K562 (cell line): ENCODE results near the gene SERP1. TPM values are rescaled to one million over a fixed set of nuclear protein-coding genes. Genes with fewer than 3 reads are reported as not detected.

Experiments used
- ATAC-seq: fragments of 200-7000 bp; cut with Tn5 transposase; 3 replicates; pipeline ENCODE4 v1.9.1; 2020; ENCODE audit warnings: moderate library complexity
- Bru-seq: library from RNA; stranded (reverse); fragments of 400-500 nt; gene quantifications from one replicate; lab custom pipeline; 2021; lab: Mats Ljungman, UMichigan
- BruChase-seq, 2 experiments: library from RNA; stranded (reverse); fragments of 400-500 nt; gene quantifications; one replicate each; lab custom pipeline; 2021; lab: Mats Ljungman, UMichigan
- BruUV-seq: library from RNA; stranded (reverse); fragments of 400-500 nt; replicated peaks from 2 replicates; lab custom pipeline; 2021; lab: Mats Ljungman, UMichigan
- CTCF ChIA-PET: fragments of 300-600 bp; formaldehyde crosslinking; extraction: SDS; loops from one replicate; lab custom pipeline; 2021; ENCODE audit warnings: low intra/inter-chr PET ratio; lab: Yijun Ruan, JAX
- POLR2A ChIA-PET: fragments of 300-600, 350-650 bp; sonication (Branson Sonifier 250); formaldehyde crosslinking; extraction: SDS; loops from one replicate; lab custom pipeline; 2021; ENCODE audit warnings: antibody characterized with exemption, inconsistent platforms; lab: Yijun Ruan, JAX
- DNase-seq, 4 experiments: peaks; one replicate each; pipeline versions ENCODE4 v3.0.0 to v3.0.0-alpha.2; 2011 to 2018; ENCODE audit warnings: low spot score in 3 of 4, mixed read lengths in 3 of 4; ENCODE audit errors: extremely low read depth in 1 of 4
- FAIRE-seq: peaks from 2 replicates; lab custom pipeline; 2011; peaks lifted over from hg19 to GRCh38; lab: Jason Lieb, UNC
- H2AFZ ChIP-seq: 2 replicates; pipeline ENCODE4 v1.6.0; 2011; ENCODE audit warnings: low read depth, low read length, control low read depth, inconsistent platforms
- H3K27ac ChIP-seq: fragments of 200-600 bp; 3 replicates; pipeline ENCODE4 v1.8.0; 2011; ENCODE audit warnings: low read depth, mild to moderate bottlenecking, control low read depth, inconsistent platforms, low read length, moderate library complexity, mixed read lengths; ENCODE audit errors: extremely low read depth
- H3K27me3 ChIP-seq, 2 experiments: fragments of 300-600 bp in 1 of 2; 2 replicates in 1 of 2; 3 replicates in 1 of 2; pipeline versions ENCODE4 v1.6.0 to v1.8.0; 2011; ENCODE audit warnings: inconsistent platforms in 2 of 2, low read length in 2 of 2, mild to moderate bottlenecking in 1 of 2, mixed read lengths in 1 of 2, moderate library complexity in 1 of 2; ENCODE audit not compliant: control insufficient read depth in 2 of 2, insufficient read depth in 2 of 2
- H3K36me3 ChIP-seq: fragments of 300-600 bp; 3 replicates; pipeline ENCODE4 v1.8.0; 2011; ENCODE audit warnings: mild to moderate bottlenecking, low read length, inconsistent platforms; ENCODE audit not compliant: control insufficient read depth, insufficient read depth
- H3K4me1 ChIP-seq, 2 experiments: fragments of 200-600 bp in 1 of 2; replicated peaks in 1 of 2; 2 replicates in 1 of 2; 3 replicates in 1 of 2; pipeline versions ENCODE4 v1.5.1 to v1.8.0; 2011; ENCODE audit warnings: inconsistent platforms in 2 of 2, low read length in 2 of 2, mild to moderate bottlenecking in 1 of 2, mixed read lengths in 1 of 2, moderate library complexity in 1 of 2; ENCODE audit not compliant: control insufficient read depth in 2 of 2, insufficient read depth in 2 of 2
- H3K4me2 ChIP-seq: 2 replicates; pipeline ENCODE4 v1.6.1; 2011; ENCODE audit warnings: low read length, control low read depth, inconsistent platforms, mixed read lengths; ENCODE audit not compliant: insufficient read depth
- H3K4me3 ChIP-seq: fragments of 200-600 bp; sonication (generic), shearing (Covaris generic); 2 replicates; pipeline ENCODE4 v1.5.1; 2016; ENCODE audit warnings: control low read depth, inconsistent platforms
- H3K79me2 ChIP-seq: fragments of 200-600 bp; 3 replicates; pipeline ENCODE4 v1.8.0; 2011; ENCODE audit warnings: low read length, inconsistent platforms; ENCODE audit not compliant: control insufficient read depth, insufficient read depth
- H3K9ac ChIP-seq, 2 experiments: 2 replicates each; pipeline versions ENCODE4 v1.6.0 to v1.6.1; 2011; ENCODE audit warnings: low read depth in 2 of 2, low read length in 2 of 2, control low read depth in 1 of 2, inconsistent platforms in 1 of 2, mild to moderate bottlenecking in 1 of 2, mixed read lengths in 1 of 2; ENCODE audit not compliant: insufficient read depth in 1 of 2
- H3K9me1 ChIP-seq: one replicate; pipeline ENCODE4 v1.6.0; 2011; ENCODE audit warnings: inconsistent platforms, mild to moderate bottlenecking, low read length, moderate library complexity; ENCODE audit not compliant: control insufficient read depth, insufficient read depth
- H3K9me3 ChIP-seq: replicated peaks from 2 replicates; pipeline ENCODE4 v1.5.1; 2011; ENCODE audit warnings: low read depth, low read length, inconsistent platforms; ENCODE audit not compliant: control insufficient read depth, insufficient read depth
- H4K20me1 ChIP-seq: replicated peaks from 2 replicates; pipeline ENCODE4 v1.6.1; 2011; ENCODE audit warnings: low read length, inconsistent platforms, mixed read lengths; ENCODE audit not compliant: control insufficient read depth, insufficient read depth
- BCLAF1 ChIP-seq, 2 experiments: fragments of 450-650 bp in 1 of 2; IDR thresholded peaks; 2 replicates each; pipeline ENCODE4 v1.6.1; 2011 to 2017; ENCODE audit warnings: low read depth in 2 of 2, antibody characterized with exemption in 1 of 2, borderline replicate concordance in 1 of 2, low read length in 1 of 2, mild to moderate bottlenecking in 1 of 2, mixed read lengths in 1 of 2; ENCODE audit not compliant: control insufficient read depth in 1 of 2
- CBFA2T3 ChIP-seq: fragments of 450-650 bp; IDR thresholded peaks from 2 replicates; pipeline ENCODE4 v1.6.1; 2017
- RBM14 ChIP-seq: fragments of 200-400 bp; formaldehyde crosslinking; IDR thresholded peaks from 2 replicates; pipeline ENCODE4 v1.6.1; 2018; ENCODE audit warnings: low read depth, mild to moderate bottlenecking, low read length, moderate library complexity, borderline replicate concordance; ENCODE audit not compliant: insufficient read depth
- SAP30 ChIP-seq: fragments of 200-600 bp; sonication (generic); IDR thresholded peaks from 2 replicates; pipeline ENCODE4 v1.6.1; 2012; ENCODE audit warnings: borderline replicate concordance, low read depth, mild to moderate bottlenecking, moderate library complexity, low read length, control low read depth, inconsistent platforms; ENCODE audit not compliant: insufficient read depth, poor library complexity, severe bottlenecking
- SRF ChIP-seq, 2 experiments: fragments of 250-450, 450-650 bp in 1 of 2; sonication (Bioruptor Pico) in 1 of 2; sonication (generic) in 1 of 2; formaldehyde crosslinking; IDR thresholded peaks; 2 replicates each; pipeline versions ENCODE4 v1.5.0 to v1.5.1; 2020 to 2022; ENCODE audit warnings: mild to moderate bottlenecking in 1 of 2, missing genetic modification reagents in 1 of 2
- ZBTB33 ChIP-seq: sonication (generic); formaldehyde crosslinking; IDR thresholded peaks from 2 replicates; pipeline ENCODE4 v1.8.1; 2023; ENCODE audit warnings: mild to moderate bottlenecking, missing genetic modification reagents
- ZNF785 ChIP-seq: fragments of 250-450 bp; sonication (Bioruptor Pico); IDR thresholded peaks from 2 replicates; pipeline ENCODE4 v1.4.0; 2020; ENCODE audit warnings: mild to moderate bottlenecking
- WGBS: fragments of 100-300 bp; shearing (Covaris generic); methylation state at CpG from one replicate; pipeline ENCODE4 v1.1.6; 2016; ENCODE audit warnings: low coverage, mixed read lengths; ENCODE audit not compliant: insufficient coverage; ENCODE audit errors: missing lambda C conversion rate; 5-methylcytosine and 5-hydroxymethylcytosine counted together
- in situ Hi-C: fragments of 300-500 bp; cut with MboI; formaldehyde crosslinking; loops from 4 replicates; pipeline ENCODE4 v1.15.0; 2018; ENCODE audit warnings: inconsistent platforms, mixed read lengths
- intact Hi-C: fragments of 100-400 bp; cut with micrococcal nuclease; formaldehyde crosslinking; loops from 2 replicates; pipeline ENCODE4 v1.14.2; 2022
- long read RNA-seq, 3 experiments: library from polyadenylated mRNA in 2 of 3; library from RNA in 1 of 3; unstranded in 2 of 3; stranded (forward) in 1 of 3; transcript quantifications; one replicate each; pipeline ENCODE4 v2.0.0, GENCODE V29; 2019 to 2022
- polyA minus RNA-seq, 3 experiments: library from RNA; depleted of rRNA, polyadenylated mRNA; stranded (reverse); fragments of >200 nt; gene quantifications; 2 replicates each; pipeline ENCODE4 v1.2.3, GENCODE V29; 2011
- polyA plus RNA-seq, 8 experiments: library from polyadenylated mRNA; depleted of rRNA in 4 of 8; stranded (reverse) in 5 of 8; unstranded in 3 of 8; fragments of >200 nt; fragmentation: Nextera tagmentation in 2 of 8; fragmentation: Illumina TruSeq in 1 of 8; extraction: Ambion mirVana in 2 of 8; extraction: Trizol in 1 of 8; gene quantifications; 2 replicates each; pipeline versions ENCODE4 v1.2.1 to v1.2.3, GENCODE V29; 2011 to 2014; ENCODE audit warnings: inconsistent platforms in 1 of 8, missing spikeins in 1 of 8
- total RNA-seq, 7 experiments: library from RNA; depleted of rRNA in 6 of 7; stranded (reverse); fragments of >200 nt in 6 of 7; fragmentation: Illumina TruSeq in 2 of 7; extraction: Trizol in 2 of 7; gene quantifications; 2 replicates each; pipeline versions ENCODE4 v1.2.1 to v1.2.3, GENCODE V29; 2011 to 2021; ENCODE audit warnings: low replicate concordance in 1 of 7

SERP1 gene
- 47.1 and 59.9 TPM in 2 replicates for total RNA-seq (2011; cell fraction: chromatin; rRNA removed; ENCODE audit: low replicate concordance)
- total RNA-seq (2011; cell fraction: nucleolus; rRNA removed): 50.2 and 53.3 TPM in 2 replicates
- total RNA-seq (2011; cell fraction: nucleoplasm; rRNA removed): 57.8 and 84.3 TPM in 2 replicates
- total RNA-seq (2014; rRNA removed) (443 and 512 TPM in 2 replicates), total RNA-seq (2014; rRNA removed; fragmentation: Illumina TruSeq; extraction: Trizol) (121 and 129 TPM in 2 replicates), total RNA-seq (2015; rRNA removed; fragmentation: Illumina TruSeq; extraction: Trizol) (101 and 109 TPM in 2 replicates), total RNA-seq (2021) (147 TPM in 2 replicates), polyA plus RNA-seq (2011; rRNA removed) (122 and 142 TPM in 2 replicates), polyA plus RNA-seq (2014; fragmentation: Illumina TruSeq; extraction: Trizol) (85.2 and 94.4 TPM in 2 replicates), polyA plus RNA-seq (2014; fragmentation: Nextera tagmentation; extraction: Ambion mirVana) (10 to 100 TPM; 38.6 to 42.4 TPM), polyA plus RNA-seq (2014; rRNA removed) (190 and 246 TPM in 2 replicates), polyA minus RNA-seq (2011; rRNA and poly(A)+ RNA removed) (93.5 and 108 TPM in 2 replicates), Bru-seq, nascent RNA (percentile 83 among the genes with signal in this experiment), BruChase-seq, experiment 1, labeled RNA remaining after a 2-hour chase (percentile 76 among the genes with signal in this experiment), BruChase-seq, experiment 2, labeled RNA remaining after a 6-hour chase (percentile 73 among the genes with signal in this experiment)
- polyA plus RNA-seq (2011; cell fraction: cytosol; rRNA removed): 93.1 and 259 TPM in 2 replicates
- polyA plus RNA-seq (2011; cell fraction: nucleus; rRNA removed): 80.0 and 102 TPM in 2 replicates
- 134 and 164 TPM in 2 replicates for polyA plus RNA-seq (2012)
- 88.9 and 124 TPM in 2 replicates for polyA minus RNA-seq (2011; cell fraction: cytosol; rRNA and poly(A)+ RNA removed)
- 71.1 and 134 TPM in 2 replicates for polyA minus RNA-seq (2011; cell fraction: nucleus; rRNA and poly(A)+ RNA removed)
- long read RNA-seq, experiment 1, transcript SERP1-201 (3 exons, 3,171 nt): major isoform, 1,106 of 1,167 reads
- long read RNA-seq, experiment 1, partial matches to known transcripts: 9 of 1,167 reads
- long read RNA-seq, experiment 1, other reads (novel, unspliced or antisense): 46 of 1,167 reads
- long read RNA-seq, experiment 2, transcript SERP1-201 (3 exons, 3,171 nt): major isoform, 207 of 284 reads
- long read RNA-seq, experiment 2, partial matches to known transcripts: 4 of 284 reads
- long read RNA-seq, experiment 2, other reads (novel, unspliced or antisense): 72 of 284 reads
- long read RNA-seq, experiment 3, transcript SERP1-201 (3 exons, 3,171 nt): major isoform, 302 of 315 reads
- long read RNA-seq, experiment 3, partial matches to known transcripts: 1 of 315 reads
- long read RNA-seq, experiment 3, other reads (novel, unspliced or antisense): 9 of 315 reads

- Histone ChIP-seq H3K4me2 (peak within 1 kb of the TSS; percentile 92), H4K20me1 (0 out of 2 replicates have a peak, but pooled peaks cover 4% of the 10 kb centered on the region), H3K79me2 (peaks cover 85% of the 10 kb centered on the region), H3K4me3 (peak within 1 kb of the TSS; percentile 93), H3K9ac (peak within 1 kb of the TSS; percentile 94 to 99), H3K27ac (peak within 1 kb of the TSS; percentile 95), H3K9me1 (no peaks in the 10 kb centered on the region), H2AFZ (peak within 1 kb of the TSS; percentile 85), H3K9me3 (no peaks in the 10 kb centered on the region), H3K36me3 (peaks cover 70% of the 10 kb centered on the region), H3K27me3 (no peaks in the 10 kb centered on the region), H3K4me1 (peaks cover 4% of the 10 kb centered on the region in 2 experiments; a peak in 2 of 5 replicates)
- BruUV-seq: no TSS peak
- WGBS: 2% methylated on average over 64 of the region's 86 CpGs
- POLR2A ChIA-PET: interaction anchor here (0.6 to 1.8 kb wide), 20 partner anchors 8 to 1084 kb away, joined by 3 to 10 read pairs (median 3); partner anchors contain the start of gene TSC22D2
- DNase-seq: peak; percentile 87 to 99 (median 92)
- in situ Hi-C loops: loop anchor here (25.0 kb wide), 1 partner anchor 316 kb away; no protein-coding TSS in a partner anchor
- CTCF ChIA-PET: no interaction called here
- intact Hi-C loops: loop anchor here (1.0 kb wide), 2 partner anchors 31 to 57 kb away; partner anchors contain the start of gene SELENOT
- FAIRE-seq: peak; percentile 98
- peak; percentile 94 for ATAC-seq
- TF ChIP-seq RBM14 (no peak), SRF (CRISPR knock-in tag; IDR thresholded peaks at IDR 0.05) (peak in 1 of 2 experiments; percentile 46; a peak in 1 of 4 replicates), ZBTB33 (peak; percentile 31; the same call in 1 of the 2 replicates), BCLAF1 (IDR thresholded peaks at IDR 0.05; ENCODE audit: borderline replicate concordance in 1 of 2, control insufficient read depth in 1 of 2, low read depth in 2 of 2, low read length in 1 of 2) (no peak), ZNF785 (CRISPR knock-in tag) (no peak), CBFA2T3 (no peak), SAP30 (peak; percentile 91)
Observed at GRCh38 chr3:150546226-150547044, at the start of gene SERP1, which contains the start of gene EIF2A. Gene SERP1, minus strand, starts transcription at chr3:150546496. Its CDS starts 361 bp downstream, at chr3:150546135. Gene EIF2A, plus strand, starts transcription at chr3:150546787. Its CDS starts 16 bp downstream, at chr3:150546803.
